ENCODE data around the gene ICAM4.

ICAM4 gene

GRCh38 chr19:10291554-10292205, 4.9 kb downstream of the ICAM4 start:
- no peak for DNase-seq

GRCh38 chr19:10292206-10292788, 5.5 kb downstream of the ICAM4 start:
- DNase-seq: no peak

- DNase-seq: no peak
Observed at GRCh38 chr19:10292789-10293636, 6.3 kb downstream of the ICAM4 start.

DNA sequence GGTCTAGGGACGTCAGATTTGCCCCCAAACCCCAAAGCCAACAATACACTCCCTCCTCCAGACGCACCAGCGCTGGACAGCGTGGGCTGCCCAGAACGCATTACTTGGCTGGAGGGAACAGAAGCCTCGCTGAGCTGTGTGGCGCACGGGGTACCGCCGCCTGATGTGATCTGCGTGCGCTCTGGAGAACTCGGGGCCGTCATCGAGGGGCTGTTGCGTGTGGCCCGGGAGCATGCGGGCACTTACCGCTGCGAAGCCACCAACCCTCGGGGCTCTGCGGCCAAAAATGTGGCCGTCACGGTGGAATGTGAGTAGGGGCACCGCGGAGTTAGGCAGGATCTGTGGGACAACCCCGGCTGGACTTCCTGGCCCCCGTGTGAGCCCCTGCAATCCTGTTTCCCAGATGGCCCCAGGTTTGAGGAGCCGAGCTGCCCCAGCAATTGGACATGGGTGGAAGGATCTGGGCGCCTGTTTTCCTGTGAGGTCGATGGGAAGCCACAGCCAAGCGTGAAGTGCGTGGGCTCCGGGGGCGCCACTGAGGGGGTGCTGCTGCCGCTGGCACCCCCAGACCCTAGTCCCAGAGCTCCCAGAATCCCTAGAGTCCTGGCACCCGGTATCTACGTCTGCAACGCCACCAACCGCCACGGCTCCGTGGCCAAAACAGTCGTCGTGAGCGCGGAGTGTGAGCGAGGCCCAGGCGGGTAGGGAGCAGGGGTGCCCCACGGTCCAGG, 7.0 kb downstream of the ICAM4 start:
- DNase-seq: no peak

DNA sequence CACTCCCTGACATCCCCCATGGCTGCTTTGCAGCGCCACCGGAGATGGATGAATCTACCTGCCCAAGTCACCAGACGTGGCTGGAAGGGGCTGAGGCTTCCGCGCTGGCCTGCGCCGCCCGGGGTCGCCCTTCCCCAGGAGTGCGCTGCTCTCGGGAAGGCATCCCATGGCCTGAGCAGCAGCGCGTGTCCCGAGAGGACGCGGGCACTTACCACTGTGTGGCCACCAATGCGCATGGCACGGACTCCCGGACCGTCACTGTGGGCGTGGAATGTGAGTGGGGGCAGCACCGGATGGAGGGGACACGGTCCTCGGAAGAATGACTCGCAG, 7.6 kb downstream of the ICAM4 start:
- no peak for DNase-seq

DNA sequence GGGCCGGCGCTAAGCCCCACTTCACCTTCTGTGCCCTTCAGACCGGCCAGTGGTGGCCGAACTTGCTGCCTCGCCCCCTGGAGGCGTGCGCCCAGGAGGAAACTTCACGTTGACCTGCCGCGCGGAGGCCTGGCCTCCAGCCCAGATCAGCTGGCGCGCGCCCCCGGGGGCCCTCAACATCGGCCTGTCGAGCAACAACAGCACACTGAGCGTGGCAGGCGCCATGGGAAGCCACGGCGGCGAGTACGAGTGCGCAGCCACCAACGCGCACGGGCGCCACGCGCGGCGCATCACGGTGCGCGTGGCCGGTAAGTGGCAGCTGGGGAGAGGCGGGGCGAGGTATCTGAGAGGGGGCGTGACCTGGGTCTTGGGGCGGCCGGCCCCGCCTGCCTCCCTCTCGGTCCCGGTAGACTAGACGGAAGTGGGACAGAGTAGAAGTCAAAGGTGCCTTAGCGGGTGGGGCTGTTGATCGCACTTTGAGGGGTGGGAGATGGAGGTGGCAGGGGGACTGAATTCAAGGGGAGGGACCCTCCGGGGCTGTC, 8.6 kb downstream of the ICAM4 start:
- no peak for DNase-seq

GRCh38 chr19:10295847-10296591, 9.3 kb downstream of the ICAM4 start:
- no peak for DNase-seq

- DNase-seq: peak; percentile 38
Observed at GRCh38 chr19:10299545-10300458, 13.0 kb downstream of the ICAM4 start.

GRCh38 chr19:10305139-10305806, 18.5 kb downstream of the ICAM4 start:
- DNase-seq: peak; percentile 47

- DNase-seq: no peak
Observed at GRCh38 chr19:10306327-10306726, 19.6 kb downstream of the ICAM4 start.

- DNase-seq: no peak
Observed at GRCh38 chr19:10309423-10309822, 22.7 kb downstream of the ICAM4 start, which contains the start of gene ZGLP1. Gene ZGLP1 (minus strand): TSS chr19:10309815.

DNA sequence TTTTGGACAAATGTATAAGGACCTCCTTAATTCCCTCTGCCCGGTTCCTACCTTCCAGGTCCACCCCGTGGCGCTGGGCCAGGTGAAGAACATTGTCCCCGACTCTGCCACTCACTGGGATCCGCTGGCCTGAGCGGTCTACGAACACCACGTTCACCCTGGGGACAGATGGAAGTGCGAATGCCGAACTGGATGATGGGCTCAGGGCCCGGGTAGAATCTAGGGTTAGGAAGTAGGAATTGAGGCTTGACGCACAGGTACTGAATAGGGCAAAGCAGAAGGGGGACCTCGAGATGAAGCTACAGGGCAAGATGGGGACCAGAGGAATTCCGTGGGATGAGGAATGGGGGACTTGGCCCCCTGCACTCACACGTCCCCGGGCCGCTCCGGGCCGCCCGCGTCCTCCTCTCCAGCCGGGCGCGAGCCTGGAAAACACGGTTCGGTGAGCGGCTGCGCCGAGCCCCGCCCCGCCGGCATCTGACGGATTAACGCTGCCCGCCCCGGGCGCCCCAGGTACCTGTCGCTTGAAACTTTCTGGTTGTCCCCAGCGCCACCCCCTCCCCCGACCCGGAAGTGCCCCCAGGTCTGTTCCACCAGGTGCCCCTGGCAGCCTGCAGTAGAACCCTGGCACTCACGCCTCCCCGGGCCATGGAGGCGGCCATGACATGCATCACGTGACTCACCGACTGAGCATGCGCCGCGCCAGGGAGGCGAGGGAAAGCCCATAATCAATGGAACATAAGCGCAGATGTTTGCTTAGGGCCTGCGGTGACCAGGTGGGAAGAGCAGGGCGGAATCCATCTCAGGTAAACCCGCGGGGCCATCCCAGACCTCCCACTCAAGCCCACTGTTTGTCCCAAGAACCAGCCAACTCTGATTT, 28.8 kb downstream of the ICAM4 start, which contains the start of gene FDX2:
Gene FDX2, minus strand, starts transcription at position 681 of the 880 bp plus-strand sequence. Its CDS starts 19 bp downstream, at position 662.
- DNase-seq: peak; percentile 67

DNA sequence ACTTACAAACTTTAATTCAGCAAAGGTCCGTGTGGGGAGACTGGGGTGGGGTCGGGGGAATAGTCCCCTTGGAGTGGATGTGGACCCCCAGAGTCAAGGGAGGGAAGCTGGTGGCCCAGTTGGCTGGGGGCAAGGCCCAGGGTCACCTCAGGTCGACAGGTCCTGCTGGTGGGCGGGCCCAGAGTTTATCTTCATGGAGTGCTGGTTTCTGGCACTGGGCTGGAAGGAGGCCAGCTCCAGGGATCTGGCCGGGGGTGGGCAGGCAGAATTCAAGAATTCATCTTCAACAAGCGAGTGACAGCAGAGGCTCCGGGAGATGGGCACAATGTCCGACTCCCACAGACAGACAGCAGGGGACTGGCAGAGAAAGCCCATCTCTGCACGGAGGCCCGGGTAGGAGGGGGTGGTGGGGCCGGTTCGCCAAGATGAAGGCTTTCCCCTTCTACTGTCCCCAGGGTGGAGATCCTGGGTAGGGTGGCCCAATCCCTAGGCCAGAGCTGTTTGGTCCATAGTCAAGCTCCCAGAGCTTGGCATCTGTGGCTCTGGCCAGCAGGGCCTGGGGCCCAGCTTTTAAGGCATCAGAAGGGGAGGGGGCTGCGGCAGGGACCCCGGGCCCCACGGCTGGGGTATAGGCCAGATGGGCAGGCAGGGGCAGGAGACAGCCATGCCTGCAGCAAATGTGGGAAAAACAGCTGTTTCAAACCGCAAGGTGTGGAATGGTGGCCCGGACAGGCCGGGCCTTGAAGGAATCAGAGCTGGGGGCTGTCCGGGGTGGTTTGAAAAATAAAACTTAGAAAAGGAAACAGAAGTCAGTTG, 29.7 kb downstream of the ICAM4 start:
- peak; percentile 56 for DNase-seq

DNA sequence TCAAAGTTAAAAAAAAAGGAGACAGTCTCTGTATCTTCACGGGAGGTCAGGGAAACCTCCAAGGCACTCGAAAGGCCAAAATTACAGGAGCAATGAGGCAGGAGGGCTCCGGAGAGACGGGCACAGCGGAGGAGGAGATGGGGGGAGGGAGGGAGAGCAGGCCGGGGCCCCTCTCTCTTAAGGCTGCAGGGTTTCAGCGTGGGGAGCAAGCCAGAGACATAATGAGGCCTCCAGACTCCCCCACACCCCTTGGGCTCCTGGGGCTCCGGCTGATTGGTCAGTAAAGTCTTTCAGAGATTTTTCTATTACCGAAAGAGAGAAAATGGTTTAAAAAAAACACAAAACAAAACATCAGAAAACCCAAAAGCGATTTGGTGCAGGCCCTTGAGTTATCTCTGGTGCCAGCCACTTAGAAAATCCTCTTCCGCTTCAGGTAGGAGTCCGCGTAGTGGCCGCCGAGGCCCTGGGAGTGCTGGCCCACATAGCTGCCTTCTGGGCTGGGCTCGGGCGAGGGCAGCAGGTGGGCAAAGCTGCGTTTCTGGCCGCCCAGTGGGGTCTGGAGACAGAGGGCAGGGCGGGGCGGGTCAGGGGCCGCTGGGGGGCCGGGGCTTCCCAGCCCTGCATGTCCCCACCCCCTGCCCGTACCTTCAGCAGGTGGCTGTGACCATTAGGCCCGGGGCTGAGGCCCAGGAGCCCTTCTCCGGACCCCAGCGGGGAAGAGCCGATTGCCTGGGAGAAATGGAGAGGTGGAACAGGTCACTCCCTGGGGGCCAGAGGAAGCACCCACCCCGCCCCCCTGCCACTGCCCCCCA, 30.5 kb downstream of the ICAM4 start:
- DNase-seq: no peak

GRCh38 chr19:10317857-10318462, 31.2 kb downstream of the ICAM4 start:
- no peak for DNase-seq

DNA sequence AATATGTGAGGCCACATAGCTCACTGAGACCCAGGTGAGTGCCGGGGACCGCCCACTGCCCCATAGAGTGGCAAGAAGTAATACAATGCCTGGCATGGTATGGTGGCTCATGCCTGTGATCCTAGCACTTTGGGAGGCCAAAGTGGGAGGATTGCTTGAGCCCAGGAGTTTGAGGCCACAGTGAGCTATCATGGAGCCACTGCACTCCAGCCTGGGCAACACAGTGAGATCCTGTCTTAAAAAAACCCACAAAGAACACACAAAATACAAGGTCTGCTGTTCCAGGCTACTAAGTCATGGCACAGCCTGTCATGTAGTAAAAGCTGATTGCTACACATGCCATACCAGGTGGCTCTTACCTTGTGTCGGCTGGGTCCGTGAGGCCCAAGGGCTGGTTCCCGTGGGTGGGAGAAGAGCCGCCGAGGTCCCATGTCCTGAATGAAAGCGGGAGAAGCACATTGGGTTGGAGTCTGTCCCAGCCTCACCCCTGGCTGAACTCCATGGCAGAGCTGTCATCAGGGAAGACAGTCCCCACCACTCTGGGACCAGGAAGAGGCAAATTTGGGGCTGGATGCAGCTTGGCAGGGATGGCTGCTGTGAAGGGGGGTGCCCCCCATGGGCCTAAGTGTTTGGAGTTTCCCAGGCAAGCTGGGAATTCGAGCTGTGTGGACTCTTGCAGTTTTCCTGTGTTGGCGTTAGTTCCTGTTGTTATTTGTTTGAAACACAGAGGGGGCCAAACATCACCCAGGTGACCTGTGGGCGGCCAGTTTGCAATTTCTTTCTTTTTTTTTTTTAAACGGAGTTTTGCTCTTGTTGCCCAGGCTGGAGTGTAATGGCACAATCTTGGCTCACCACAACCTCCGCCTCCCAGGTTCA, 32.3 kb downstream of the ICAM4 start:
- DNase-seq: no peak
